Testis (tissue), 3 donors: ENCODE results near the gene PCSK6. TPM values are rescaled to one million over a fixed set of nuclear protein-coding genes. Genes with fewer than 3 reads are reported as not detected.

Experiments
- DNase-seq: peaks from one replicate; pipeline ENCODE4 v3.0.0-alpha.2; 2019
- H3K27ac ChIP-seq, 2 donors: fragments of 200-600 bp; sonication (generic); one replicate each; pipeline ENCODE4 v1.5.1; 2019
- H3K27me3 ChIP-seq: fragments of 200-600 bp; sonication (generic); one replicate; pipeline ENCODE4 v1.5.1; 2019
- H3K36me3 ChIP-seq: fragments of 200-600 bp; sonication (generic); one replicate; pipeline ENCODE4 v1.5.1; 2017; ENCODE audit warnings: low read depth; ENCODE audit errors: missing control alignments
- H3K4me1 ChIP-seq: fragments of 200-600 bp; sonication (generic); one replicate; pipeline ENCODE4 v1.5.1; 2019
- H3K4me3 ChIP-seq, 2 donors: fragments of 200-600 bp; sonication (generic); one replicate each; pipeline ENCODE4 v1.5.1; 2017 to 2019
- H3K9me3 ChIP-seq: fragments of 200-600 bp; sonication (generic); one replicate; pipeline ENCODE4 v1.5.1; 2017
- POLR2A ChIP-seq: fragments of 450-650 bp; IDR thresholded peaks from one replicate; pipeline ENCODE4 v1.6.1; 2017; ENCODE audit warnings: antibody characterized with exemption, mild to moderate bottlenecking, moderate library complexity
- WGBS, 2 donors: methylation state at CpG; one replicate each; pipeline ENCODE4 v1.1.5; 2018; 5-methylcytosine and 5-hydroxymethylcytosine counted together
- intact Hi-C: fragments of 100-400 bp; cut with DNase I; formaldehyde crosslinking; loops from one replicate; pipeline ENCODE4 v1.15.1; 2023; ENCODE audit warnings: low total_unique reads
- polyA plus RNA-seq: library from polyadenylated mRNA; stranded (reverse); fragments of 350-450 nt; fragmentation: Illumina TruSeq; extraction: RNeasy Lipid Tissue Mini Kit (QIAGEN cat#74804); gene quantifications from one replicate; pipeline ENCODE4 v1.2.3, GENCODE V29; 2014; ENCODE audit warnings: low read depth, low replicate concordance; ENCODE audit not compliant: insufficient read depth
- total RNA-seq, 2 donors: library from RNA; depleted of rRNA; stranded (reverse); fragments of >200 nt; gene quantifications; one replicate each; pipeline ENCODE4 v1.2.3, GENCODE V29; 2016
- TF ChIP-seq, protein P1 (sequence below), 3 experiments: fragments of 450-650 bp in 2 of 3; fragments of 200-600 bp in 1 of 3; sonication (generic) in 1 of 3; IDR thresholded peaks; one replicate each; pipeline ENCODE4 v1.5.1; 2016 to 2019; ENCODE audit warnings: antibody characterized with exemption in 3 of 3, mild to moderate bottlenecking in 2 of 3, moderate library complexity in 1 of 3

The PCSK6 gene
- total and polyA plus RNA-seq, 3 donors from 2014 or later, result 43.9 to 156 (median 95.4) TPM

DNA sequence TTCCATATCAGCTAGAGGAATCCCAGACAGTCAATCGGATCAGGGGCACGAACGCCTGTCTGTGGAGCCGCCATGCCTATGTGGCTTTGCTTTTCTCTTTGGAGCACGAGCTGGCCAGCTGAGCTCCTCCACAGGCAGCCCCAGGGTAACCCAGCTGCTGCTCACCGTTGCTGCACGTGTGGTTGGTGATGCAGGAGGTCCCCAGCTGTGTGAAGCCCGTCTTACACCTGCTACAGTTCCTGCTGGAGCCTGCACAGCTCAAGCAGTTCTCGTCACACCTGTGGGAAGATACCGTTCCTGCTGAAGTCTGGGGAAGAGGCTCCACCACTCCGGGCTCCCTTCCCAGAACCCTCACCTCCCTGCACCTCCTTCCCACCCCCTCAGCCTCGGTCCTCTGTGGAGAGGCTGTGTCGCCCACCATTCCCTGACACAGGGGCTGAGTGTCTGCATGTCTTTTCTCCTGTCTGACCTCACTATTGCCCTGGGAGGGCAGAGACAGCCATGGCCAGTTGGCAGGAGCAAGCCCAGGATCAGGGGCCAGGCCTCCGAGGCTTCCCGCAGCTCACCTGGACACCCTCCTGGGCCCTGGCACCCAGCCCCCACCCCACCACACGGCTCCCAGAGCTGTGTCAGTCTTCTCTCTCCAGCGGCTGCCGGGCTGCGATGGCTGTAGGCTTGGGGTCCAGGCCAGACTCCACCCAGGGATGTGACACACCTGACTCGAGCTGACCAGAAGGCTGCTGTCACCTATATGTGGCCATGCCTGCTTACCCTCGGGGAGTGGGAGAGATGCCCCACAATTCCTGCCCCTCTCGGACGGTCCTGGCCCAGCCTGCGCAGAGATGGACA, 182.2 kb downstream of the PCSK6 start:
- 83 to 89% methylated on average over 11 to 20 of the region's 24 CpGs for WGBS, 2 donors
- Histone ChIP-seq H3K36me3 (no peaks in the 10 kb centered on the region), H3K9me3 (no peaks in the 10 kb centered on the region), H3K4me1 (no peaks in the 10 kb centered on the region), H3K27ac (no peak overlapping the region), H3K27me3 (no peaks in the 10 kb centered on the region), H3K4me3 (no peak overlapping the region)
- TF ChIP-seq, protein P1, sequence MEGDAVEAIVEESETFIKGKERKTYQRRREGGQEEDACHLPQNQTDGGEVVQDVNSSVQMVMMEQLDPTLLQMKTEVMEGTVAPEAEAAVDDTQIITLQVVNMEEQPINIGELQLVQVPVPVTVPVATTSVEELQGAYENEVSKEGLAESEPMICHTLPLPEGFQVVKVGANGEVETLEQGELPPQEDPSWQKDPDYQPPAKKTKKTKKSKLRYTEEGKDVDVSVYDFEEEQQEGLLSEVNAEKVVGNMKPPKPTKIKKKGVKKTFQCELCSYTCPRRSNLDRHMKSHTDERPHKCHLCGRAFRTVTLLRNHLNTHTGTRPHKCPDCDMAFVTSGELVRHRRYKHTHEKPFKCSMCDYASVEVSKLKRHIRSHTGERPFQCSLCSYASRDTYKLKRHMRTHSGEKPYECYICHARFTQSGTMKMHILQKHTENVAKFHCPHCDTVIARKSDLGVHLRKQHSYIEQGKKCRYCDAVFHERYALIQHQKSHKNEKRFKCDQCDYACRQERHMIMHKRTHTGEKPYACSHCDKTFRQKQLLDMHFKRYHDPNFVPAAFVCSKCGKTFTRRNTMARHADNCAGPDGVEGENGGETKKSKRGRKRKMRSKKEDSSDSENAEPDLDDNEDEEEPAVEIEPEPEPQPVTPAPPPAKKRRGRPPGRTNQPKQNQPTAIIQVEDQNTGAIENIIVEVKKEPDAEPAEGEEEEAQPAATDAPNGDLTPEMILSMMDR (IDR thresholded peaks at IDR 0.05), result no peak
- no peak for TF ChIP-seq POLR2A
- DNase-seq, result no peak
- intact Hi-C loops, result no loop called here

DNA sequence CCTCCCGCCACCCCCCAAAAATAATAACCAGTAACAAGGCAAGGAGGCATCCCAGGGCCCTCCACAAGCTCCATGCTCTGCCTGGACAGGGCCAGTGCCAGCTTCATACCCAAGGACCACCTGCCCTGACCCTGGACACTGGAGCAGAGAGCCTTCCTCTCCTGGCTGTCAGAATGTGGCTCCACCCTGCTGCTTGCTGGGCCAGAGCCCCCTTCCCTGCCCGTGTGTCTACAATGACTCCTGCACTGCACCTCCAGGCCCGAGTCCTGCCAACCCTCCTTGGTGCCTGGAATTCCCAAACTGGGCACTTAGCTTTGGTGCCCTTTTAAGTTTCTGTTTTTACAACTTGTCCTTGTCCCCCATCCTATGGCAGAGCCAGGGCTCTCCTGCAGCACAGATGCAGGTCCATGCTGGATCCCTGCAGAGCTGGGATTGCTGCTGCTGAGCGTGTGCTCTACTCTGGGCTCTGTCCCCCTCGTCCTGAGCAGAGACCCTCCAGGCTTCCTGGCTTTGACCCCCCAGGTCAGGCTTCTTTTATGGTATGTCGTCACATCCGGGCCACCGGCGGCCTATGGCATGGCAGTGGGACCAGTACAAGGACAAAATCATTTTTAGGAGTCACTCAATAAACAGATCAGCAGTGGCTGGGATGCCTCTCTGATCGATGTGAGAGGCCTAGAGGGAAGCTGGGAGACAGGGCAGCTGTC, 183.0 kb downstream of the PCSK6 start:
- Histone ChIP-seq H3K27me3 (no peaks in the 10 kb centered on the region), H3K27ac (no peak overlapping the region), H3K36me3 (no peaks in the 10 kb centered on the region), H3K4me3 (no peak overlapping the region), H3K4me1 (no peaks in the 10 kb centered on the region), H3K9me3 (no peaks in the 10 kb centered on the region)
- intact Hi-C loops, result no loop called here
- 88 to 89% methylated on average over 10 of the region's 10 CpGs for WGBS, 2 donors
- DNase-seq, result no peak
- TF ChIP-seq, protein P1 (IDR thresholded peaks at IDR 0.05), result no peak
- no peak for TF ChIP-seq POLR2A

DNA sequence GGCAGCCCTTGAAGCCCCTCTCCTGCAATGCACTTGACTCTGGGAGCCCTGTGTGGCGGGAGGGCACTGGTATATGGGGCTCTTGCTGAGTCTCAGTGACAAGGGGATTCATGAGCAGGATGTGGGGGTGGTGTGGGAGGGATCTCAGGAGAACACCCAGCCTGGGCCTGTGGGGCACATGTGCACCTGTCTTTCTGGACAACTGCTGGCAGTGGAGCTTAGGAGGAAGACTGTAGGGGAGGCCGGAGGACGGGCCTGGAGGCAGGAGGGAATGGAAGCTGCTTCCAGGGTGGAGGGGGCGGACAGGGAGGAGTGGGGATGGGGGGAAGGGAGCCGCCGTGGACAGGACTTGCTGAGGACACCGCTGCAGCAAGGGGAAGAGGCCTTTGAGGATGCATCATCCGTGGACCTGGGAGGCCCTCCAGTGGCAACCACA, 183.7 kb downstream of the PCSK6 start:
- TF ChIP-seq, protein P1 (IDR thresholded peaks at IDR 0.05), result no peak
- TF ChIP-seq POLR2A, result no peak
- peaks cover 1% of the 10 kb centered on the region for H3K4me1 ChIP-seq
- no peak for DNase-seq
- no peak overlapping the region for H3K4me3 ChIP-seq
- no peaks in the 10 kb centered on the region for H3K9me3 ChIP-seq
- 84 to 88% methylated on average over 8 of the region's 8 CpGs for WGBS, 2 donors
- H3K27me3 ChIP-seq, result no peaks in the 10 kb centered on the region
- no peak overlapping the region for H3K27ac ChIP-seq
- no peaks in the 10 kb centered on the region for H3K36me3 ChIP-seq
- intact Hi-C loops, result no loop called here

DNA sequence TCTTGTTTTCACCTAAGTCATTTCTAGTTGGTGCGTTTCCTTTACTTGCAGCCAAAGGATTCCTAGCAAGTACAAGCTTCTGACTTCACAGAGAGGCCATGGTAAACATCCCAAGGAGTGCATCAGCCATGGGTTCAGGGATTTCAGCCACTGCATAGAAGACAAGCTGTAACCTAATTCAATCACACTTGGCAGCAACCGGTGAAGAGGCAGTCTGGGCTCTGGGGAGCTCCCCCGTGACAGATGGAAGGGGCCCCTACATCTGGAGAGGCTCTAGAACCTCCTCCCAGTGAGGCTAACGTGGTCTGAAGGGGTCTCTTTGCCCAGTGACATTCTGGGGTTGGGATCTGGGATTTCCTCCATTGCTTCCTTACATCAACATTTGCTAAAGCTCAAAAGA, 186.1 kb downstream of the PCSK6 start:
- 90 to 93% methylated on average over 4 of the region's 4 CpGs for WGBS, 2 donors
- Histone ChIP-seq H3K9me3 (no peaks in the 10 kb centered on the region), H3K4me1 (peaks cover 3% of the 10 kb centered on the region), H3K27me3 (no peaks in the 10 kb centered on the region), H3K27ac (no peak overlapping the region), H3K4me3 (no peak overlapping the region), H3K36me3 (no peaks in the 10 kb centered on the region)
- DNase-seq, result no peak
- intact Hi-C loops, result no loop called here
- TF ChIP-seq, protein P1 (IDR thresholded peaks at IDR 0.05), result no peak
- no peak for TF ChIP-seq POLR2A
